Measurements from ENCODE around the gene ST3GAL5.

The ST3GAL5 gene

GRCh38 chr2:85925216-85925671 lies 36.5 kb upstream of the ST3GAL5 start:
- H3K4me3 ChIP-seq (ENCODE audit: low read depth, low read length) = no peak overlapping the region
- no peak for DNase-seq (ENCODE audit: low read depth)
- TF ChIP-seq, protein P1, sequence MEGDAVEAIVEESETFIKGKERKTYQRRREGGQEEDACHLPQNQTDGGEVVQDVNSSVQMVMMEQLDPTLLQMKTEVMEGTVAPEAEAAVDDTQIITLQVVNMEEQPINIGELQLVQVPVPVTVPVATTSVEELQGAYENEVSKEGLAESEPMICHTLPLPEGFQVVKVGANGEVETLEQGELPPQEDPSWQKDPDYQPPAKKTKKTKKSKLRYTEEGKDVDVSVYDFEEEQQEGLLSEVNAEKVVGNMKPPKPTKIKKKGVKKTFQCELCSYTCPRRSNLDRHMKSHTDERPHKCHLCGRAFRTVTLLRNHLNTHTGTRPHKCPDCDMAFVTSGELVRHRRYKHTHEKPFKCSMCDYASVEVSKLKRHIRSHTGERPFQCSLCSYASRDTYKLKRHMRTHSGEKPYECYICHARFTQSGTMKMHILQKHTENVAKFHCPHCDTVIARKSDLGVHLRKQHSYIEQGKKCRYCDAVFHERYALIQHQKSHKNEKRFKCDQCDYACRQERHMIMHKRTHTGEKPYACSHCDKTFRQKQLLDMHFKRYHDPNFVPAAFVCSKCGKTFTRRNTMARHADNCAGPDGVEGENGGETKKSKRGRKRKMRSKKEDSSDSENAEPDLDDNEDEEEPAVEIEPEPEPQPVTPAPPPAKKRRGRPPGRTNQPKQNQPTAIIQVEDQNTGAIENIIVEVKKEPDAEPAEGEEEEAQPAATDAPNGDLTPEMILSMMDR (IDR thresholded peaks at IDR 0.05; ENCODE audit: low read depth, low read length, missing control alignments) = no peak

DNA sequence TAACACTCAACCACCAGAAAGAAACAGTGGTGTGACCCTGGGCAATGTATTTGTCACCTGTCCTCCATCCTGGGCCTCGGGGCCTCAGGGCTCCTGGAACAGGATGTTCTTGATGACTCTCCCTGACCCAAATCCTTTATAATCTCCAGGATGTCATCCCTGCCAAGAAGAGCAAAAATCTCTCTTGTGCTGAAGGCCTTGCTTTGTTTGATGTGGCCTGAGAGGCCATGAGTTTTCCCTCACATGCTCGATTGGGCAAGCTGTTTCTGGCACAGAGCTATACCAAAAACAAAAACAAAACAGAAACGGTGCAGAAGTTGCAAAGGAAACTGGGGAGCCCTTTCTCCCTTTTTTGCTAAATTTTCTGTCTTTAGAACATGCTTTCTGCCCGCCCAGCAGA lies 35.7 kb upstream of the ST3GAL5 start:
- no peak overlapping the region for H3K4me3 ChIP-seq (ENCODE audit: low read depth, low read length)
- DNase-seq (ENCODE audit: low read depth) = no peak
- TF ChIP-seq, protein P1 (IDR thresholded peaks at IDR 0.05; ENCODE audit: low read depth, low read length, missing control alignments) = no peak

DNA sequence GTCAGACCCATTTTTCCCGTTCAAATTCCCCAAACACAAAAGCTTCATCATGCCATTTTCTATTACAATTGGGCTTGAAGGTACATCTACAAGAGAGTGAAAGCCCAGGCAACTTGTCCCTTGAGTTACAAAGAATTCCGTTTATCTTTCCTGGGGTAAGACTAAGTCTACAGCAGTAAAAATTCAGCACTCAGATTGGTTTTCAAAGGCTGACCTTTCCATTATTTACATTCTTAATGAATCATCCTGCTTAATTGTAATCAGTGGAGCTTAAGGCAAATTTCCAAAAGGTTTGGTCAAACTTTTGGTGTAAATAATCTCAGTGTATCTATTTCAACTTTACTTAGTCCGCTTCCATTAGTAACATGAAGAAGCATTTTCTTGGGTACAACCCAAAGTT lies 33.4 kb upstream of the ST3GAL5 start:
- no peak for DNase-seq (ENCODE audit: low read depth)
- TF ChIP-seq, protein P1 (IDR thresholded peaks at IDR 0.05; ENCODE audit: low read depth, low read length, missing control alignments) = no peak
- H3K4me3 ChIP-seq (ENCODE audit: low read depth, low read length) = no peak overlapping the region

GRCh38 chr2:85921659-85922058 lies 32.9 kb upstream of the ST3GAL5 start:
- TF ChIP-seq, protein P1 (IDR thresholded peaks at IDR 0.05; ENCODE audit: low read depth, low read length, missing control alignments) = no peak
- DNase-seq (ENCODE audit: low read depth) = no peak
- no peak overlapping the region for H3K4me3 ChIP-seq (ENCODE audit: low read depth, low read length)

GRCh38 chr2:85920810-85921545 lies 32.2 kb upstream of the ST3GAL5 start:
- TF ChIP-seq, protein P1 (IDR thresholded peaks at IDR 0.05; ENCODE audit: low read depth, low read length, missing control alignments) = no peak
- H3K4me3 ChIP-seq (ENCODE audit: low read depth, low read length) = no peak overlapping the region
- DNase-seq (ENCODE audit: low read depth) = no peak

DNA sequence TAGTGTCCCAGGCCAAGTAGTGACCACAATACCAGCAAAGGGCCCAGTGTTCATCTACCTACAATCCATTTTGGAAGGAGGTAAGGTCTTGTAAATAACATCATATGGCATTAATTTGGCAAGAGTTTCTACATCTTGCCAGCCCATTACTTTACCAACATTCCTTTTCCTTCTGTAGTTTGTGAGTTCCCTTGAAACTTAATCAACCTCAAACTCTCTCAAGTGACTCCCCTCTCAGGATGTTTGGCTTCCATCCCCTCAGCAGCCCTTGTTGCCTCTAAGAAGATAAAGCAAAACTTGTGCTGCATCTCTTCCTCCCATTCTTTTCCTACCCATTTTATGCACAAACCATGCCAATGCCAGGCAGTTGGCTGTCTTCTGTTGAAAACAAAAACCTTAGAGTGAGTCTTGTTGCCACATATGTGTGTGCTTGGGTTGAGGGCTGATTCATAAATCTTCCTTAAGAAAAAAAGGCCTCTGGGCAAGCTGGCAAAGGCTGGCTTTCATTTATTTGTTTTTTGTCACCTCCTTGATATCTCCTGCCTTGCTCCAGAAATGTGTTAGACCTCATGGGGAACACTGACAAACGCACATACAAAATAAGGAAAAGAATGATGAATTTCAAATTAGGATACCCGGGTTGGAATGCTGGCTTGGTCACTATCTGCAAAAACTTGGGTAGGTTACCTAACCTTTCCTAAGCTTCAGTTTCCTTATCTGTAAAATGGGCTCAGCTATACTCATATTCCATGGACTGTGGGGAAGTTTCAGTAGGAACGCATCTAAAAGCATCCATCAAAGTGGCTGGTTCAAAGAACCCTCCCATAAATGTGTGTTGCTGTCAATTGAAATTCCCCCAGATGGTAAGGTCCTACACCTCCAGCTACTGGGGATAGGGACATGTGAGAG lies 29.4 kb upstream of the ST3GAL5 start:
- H3K4me3 ChIP-seq (ENCODE audit: low read depth, low read length) = no peak overlapping the region
- TF ChIP-seq, protein P1 (IDR thresholded peaks at IDR 0.05; ENCODE audit: low read depth, low read length, missing control alignments) = no peak

More for the DNA sequence above, 29.4 kb upstream of the ST3GAL5 start:
- DNase-seq (ENCODE audit: low read depth) = no peak
